Daoy (cell line): Measurements from ENCODE around the gene OR5M8. TPM values are rescaled to one million over a fixed set of nuclear protein-coding genes. Genes with fewer than 3 reads are reported as not detected.

Experiments
- DNase-seq: peaks from one replicate; pipeline ENCODE4 v3.0.0-alpha.2; 2015; ENCODE audit warnings: low read depth
- total RNA-seq: library from RNA; depleted of rRNA; stranded (reverse); fragments of >200 nt; shearing (Covaris generic); gene quantifications from 2 replicates; pipeline ENCODE4 v1.2.3, GENCODE V29; 2014; rRNA removed

The OR5M8 gene
- not detected in 2 replicates for total RNA-seq

DNA sequence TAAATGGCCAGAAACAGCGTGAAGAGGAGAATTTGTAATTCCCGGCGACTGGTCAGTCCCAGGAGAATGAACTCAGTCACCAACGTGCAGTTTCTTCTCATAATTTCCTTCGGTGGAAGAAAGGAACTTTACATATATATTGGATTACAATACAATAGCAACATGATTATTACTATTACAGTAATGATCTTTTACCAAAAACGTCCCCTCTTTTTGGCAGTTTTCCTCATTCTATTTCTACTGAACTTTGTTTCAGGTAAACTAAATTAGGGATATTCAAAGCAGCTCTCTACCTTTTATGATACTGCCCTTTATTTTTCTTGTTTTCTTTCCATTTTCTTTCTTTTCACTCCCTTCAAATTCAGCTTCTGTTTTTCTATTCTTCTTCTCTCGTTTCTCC lies at the start of gene OR5M8:
OR5M8 (minus strand) TSS at position 101 of the 400 bp plus-strand sequence; CDS start at position 101, 0 bp downstream.
- no peak for DNase-seq

- no peak for DNase-seq
These were observed 42.0 kb upstream of the OR5M8 start for GRCh38 chr11:56533054-56533740.

DNA sequence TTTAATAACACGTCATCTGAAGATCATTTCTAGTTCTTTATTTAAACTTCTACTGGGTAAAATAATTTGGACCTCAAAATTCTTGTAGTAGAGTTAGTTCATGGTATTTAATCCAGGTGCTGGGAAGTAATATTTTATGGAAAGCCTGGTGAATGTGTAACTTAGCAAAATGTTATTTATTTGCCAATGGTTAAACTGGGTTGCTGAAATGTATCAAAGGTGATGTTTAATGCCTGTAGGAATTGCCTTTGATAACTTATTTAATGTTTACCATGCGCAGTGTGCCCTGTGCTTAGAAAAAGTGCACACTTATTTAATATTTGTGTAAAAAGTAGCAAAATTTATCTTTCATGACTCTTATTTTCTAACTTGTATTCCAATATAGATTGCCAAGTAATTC lies 40.7 kb upstream of the OR5M8 start:
- no peak for DNase-seq

DNA sequence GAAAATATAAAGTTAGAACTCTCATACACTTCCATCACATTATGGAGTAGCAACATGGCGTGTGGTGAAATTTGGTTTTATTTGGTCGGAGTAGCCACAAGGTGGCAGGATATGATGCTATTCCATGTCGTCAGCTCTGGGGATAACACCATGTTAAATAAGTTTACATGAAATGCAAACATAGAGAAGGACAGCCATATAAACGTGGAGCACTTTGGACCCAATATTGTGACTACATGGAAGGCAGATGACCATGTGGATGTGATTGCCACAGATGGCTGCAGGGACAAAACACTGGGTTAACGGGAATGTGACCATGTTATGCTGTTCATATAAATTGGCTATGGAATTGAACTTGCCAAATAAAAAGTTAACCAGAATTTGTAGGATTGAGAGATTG lies 30.8 kb upstream of the OR5M8 start:
- DNase-seq, result no peak

DNA sequence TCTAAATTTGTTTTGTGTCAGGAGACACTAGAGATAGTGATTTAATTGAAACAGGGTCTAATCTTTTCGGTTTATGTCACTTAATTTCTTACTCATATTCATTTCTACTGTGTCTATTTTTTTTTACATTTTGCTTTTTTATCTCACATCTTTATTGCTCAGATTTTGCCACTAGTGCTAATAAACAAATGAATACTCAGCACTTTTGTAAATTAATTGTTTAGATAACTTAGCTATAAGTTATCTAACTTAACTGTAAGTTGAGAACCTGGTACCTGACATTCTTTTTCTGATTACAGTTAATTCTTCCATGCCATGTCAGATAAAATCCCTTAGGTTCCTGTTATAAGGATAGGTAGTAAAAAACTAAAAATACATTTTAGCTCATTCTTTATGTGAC lies 22.1 kb upstream of the OR5M8 start:
- DNase-seq, result no peak

DNA sequence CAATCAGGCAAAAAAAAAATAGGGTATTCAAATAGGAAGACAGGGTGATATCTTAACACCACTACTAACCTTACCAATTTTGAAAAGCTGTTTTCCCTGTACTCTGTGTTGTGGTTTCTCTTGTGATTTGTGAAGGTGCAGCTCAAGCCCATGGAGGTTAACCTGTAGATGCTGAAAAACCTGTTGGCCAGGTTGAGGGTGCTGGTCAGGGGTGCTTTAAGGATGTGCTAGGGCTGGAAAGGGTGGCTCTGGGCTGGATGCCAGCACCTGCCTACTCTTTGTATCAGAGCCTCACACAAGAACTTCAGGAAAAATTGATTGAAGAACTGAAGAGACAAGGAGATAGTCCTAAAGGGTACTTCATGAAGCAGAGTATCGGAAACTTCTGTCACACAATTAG lies 18.3 kb upstream of the OR5M8 start:
- no peak for DNase-seq

GRCh38 chr11:56497010-56497409 lies 5.8 kb upstream of the OR5M8 start:
- DNase-seq, result no peak

DNA sequence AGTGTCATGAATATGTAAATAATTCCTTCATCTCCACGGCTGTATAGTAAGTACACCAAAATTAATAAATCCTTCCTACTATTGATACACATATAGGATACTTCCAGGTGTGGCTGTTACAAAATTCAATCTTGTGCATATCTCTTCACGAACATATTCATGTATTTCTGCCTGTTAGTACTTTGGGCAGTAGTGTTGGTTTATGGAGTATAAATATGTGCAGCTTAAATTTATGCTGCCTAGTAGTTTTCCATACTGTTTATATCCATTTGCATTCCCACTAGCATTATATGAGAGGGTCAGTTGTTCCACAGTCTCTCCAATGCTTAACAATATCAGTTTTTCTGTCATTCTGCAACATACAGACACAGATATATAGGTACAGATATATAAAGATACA lies 3.9 kb upstream of the OR5M8 start:
- DNase-seq, result no peak

DNA sequence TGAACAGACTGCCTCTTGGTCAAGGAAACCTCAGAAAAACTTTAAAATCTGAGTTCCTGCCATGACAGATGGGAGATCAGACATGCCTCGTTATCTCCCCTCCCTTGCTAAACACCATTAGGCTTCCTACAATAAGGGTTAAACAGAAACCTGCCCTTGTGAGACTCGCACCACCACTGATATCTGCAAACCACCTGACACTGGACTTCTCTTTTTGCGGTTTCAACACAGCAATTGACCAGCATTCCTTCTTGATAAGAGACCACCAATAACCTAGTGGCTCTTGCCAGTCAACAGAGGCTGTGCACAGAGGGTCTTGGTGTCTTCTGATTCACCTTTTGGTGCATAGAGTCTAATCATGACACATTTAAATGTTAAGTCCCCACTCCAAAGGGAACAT lies 4.4 kb downstream of the OR5M8 start:
- no peak for DNase-seq

DNA sequence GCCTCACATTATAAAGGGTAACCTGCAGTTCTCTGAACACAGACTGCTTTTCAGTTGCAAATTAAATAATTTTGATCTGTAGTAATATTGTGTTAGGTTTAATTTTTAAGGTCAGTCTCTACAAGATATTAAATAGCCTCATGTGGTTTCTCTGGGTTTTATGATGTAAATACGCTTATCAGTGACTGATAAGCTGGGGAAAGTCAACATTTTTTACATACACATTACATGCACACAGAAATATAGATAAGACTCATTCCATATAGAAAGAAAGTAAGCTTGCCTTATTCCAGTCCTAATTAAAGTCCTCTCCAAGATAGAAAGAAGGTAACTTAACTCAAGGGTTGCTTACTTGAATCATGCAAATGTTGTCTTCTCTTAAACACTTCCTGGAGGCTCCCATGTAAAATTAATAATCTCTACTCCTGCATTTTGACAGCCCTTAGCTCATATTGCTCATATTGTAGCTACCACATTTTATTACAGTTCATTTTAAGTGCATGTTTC lies 16.4 kb downstream of the OR5M8 start:
- no peak for DNase-seq

- DNase-seq, result no peak
These were observed 17.9 kb downstream of the OR5M8 start, which contains the start of gene OR5M3 for GRCh38 chr11:56473252-56473651. Gene OR5M3 (minus strand): TSS chr11:56473352. CDS start chr11:56470497, 2,855 bp downstream.

DNA sequence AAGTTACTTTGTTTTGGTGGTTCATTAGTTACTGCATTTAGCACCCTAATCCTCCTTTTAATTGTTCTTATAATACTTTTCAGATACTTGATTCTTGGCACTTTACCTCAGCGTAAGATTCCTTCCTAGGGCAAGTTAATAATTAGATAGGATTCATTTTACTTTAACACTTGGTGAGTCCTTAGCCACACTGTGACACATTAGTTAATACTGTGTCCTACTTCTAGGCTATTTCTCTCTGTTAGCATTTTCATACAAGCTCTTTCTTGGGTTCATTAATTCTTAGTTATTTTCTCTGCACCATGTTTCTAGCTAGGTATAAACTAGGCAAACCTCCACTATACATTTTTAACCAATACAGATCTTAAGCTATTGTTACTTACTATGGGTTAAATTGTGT lies 34.1 kb downstream of the OR5M8 start:
- no peak for DNase-seq

DNA sequence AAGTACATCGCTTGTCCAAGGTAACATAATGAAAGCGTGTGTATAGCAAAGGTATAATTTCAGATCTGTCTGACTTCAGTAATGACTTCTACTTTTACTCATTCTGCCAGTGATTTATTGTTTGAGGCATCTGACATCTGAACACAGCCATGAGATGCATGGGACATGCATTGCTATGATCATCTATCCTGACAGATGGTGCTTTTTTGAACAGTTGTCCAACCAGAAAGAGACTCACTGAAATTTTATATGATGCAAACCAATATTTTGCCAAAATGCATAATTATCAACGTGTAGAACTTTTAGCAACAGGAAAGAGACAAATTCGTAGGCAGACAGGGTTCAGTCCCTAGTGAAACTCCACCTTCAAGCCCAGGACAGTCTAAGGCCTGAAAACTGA lies 37.6 kb downstream of the OR5M8 start:
- DNase-seq, result no peak

Other genes with a start within 250 kb of the OR5M8 start
- not detected in 2 replicates for gene OR5T3, start 239.1 kb downstream of the OR5M8 start, total RNA-seq
- not detected in 2 replicates for gene OR5T1, start 217.2 kb downstream of the OR5M8 start, total RNA-seq
- gene OR8H1, start 199.1 kb downstream of the OR5M8 start, total RNA-seq, result not detected in 2 replicates
- not detected in 2 replicates for gene OR8K3, start 176.2 kb downstream of the OR5M8 start, total RNA-seq
- gene OR8K1, start 145.3 kb downstream of the OR5M8 start, total RNA-seq, result not detected in 2 replicates
- not detected in 2 replicates for gene OR8J1, start 137.1 kb downstream of the OR5M8 start, total RNA-seq
- gene OR8U1, start 115.7 kb downstream of the OR5M8 start, total RNA-seq, result not detected in 2 replicates
- gene OR5AL1, start 78.7 kb downstream of the OR5M8 start, total RNA-seq, result not detected in 2 replicates
- gene OR5M3, start 18.0 kb downstream of the OR5M8 start, total RNA-seq, result not detected in 2 replicates
- gene OR5M11, start 51.9 kb upstream of the OR5M8 start, total RNA-seq, result not detected in 2 replicates
- gene OR5M10, start 86.4 kb upstream of the OR5M8 start, total RNA-seq, result not detected in 2 replicates
- not detected in 2 replicates for gene OR5M1, start 123.5 kb upstream of the OR5M8 start, total RNA-seq
- not detected in 2 replicates for gene OR5AP2, start 151.1 kb upstream of the OR5M8 start, total RNA-seq
- gene OR5AR1, start 172.3 kb upstream of the OR5M8 start, total RNA-seq, result not detected in 2 replicates
- gene OR9G1, start 207.7 kb upstream of the OR5M8 start, total RNA-seq, result not detected in 2 replicates